SW 1271 (cell line): ENCODE data around the gene LSR.
"Not testable (repeated sequence)": the region's sequence is repeated elsewhere in the genome, so short reads cannot be mapped to it uniquely, and the experiment has no call there.

Source experiments
- DNase-seq, 2 experiments: peaks; one replicate each; lab custom pipeline; 2025; lab: John Stamatoyannopoulos, UW

LSR gene

GRCh38 chr19:35267353-35267817 is 18.6 kb downstream of the LSR start:
- no peak for DNase-seq

GRCh38 chr19:35267818-35268535 is 19.2 kb downstream of the LSR start:
- peak; percentile 33 to 41 for DNase-seq

- peak in 1 of 2 experiments; percentile 34 for DNase-seq
Measured at GRCh38 chr19:35268536-35269437, 20.0 kb downstream of the LSR start, which contains the start of gene USF2. Gene USF2 (plus strand): TSS chr19:35268962. CDS start chr19:35269102, 140 bp downstream.

- DNase-seq: peak in 1 of 2 experiments; percentile 77
Measured at GRCh38 chr19:35269438-35270117, 20.8 kb downstream of the LSR start.

- no peak for DNase-seq
Measured at GRCh38 chr19:35270381-35270811, 21.6 kb downstream of the LSR start.

- no peak for DNase-seq
Measured at GRCh38 chr19:35271546-35271945, 22.7 kb downstream of the LSR start.

- no peak for DNase-seq
Measured at GRCh38 chr19:35272122-35272719, 23.4 kb downstream of the LSR start.

- no peak for DNase-seq
Measured at GRCh38 chr19:35272954-35273649, 24.3 kb downstream of the LSR start.

- no peak for DNase-seq
Measured at GRCh38 chr19:35273686-35274259, 25.0 kb downstream of the LSR start.

- no peak for DNase-seq
Measured at GRCh38 chr19:35274323-35274722, 25.5 kb downstream of the LSR start.

- DNase-seq: no peak
Measured at GRCh38 chr19:35276706-35277281, 28.0 kb downstream of the LSR start.

GRCh38 chr19:35278578-35279284 is 29.9 kb downstream of the LSR start:
- no peak for DNase-seq

- DNase-seq: no peak
Measured at GRCh38 chr19:35279374-35279773, 30.6 kb downstream of the LSR start.

GRCh38 chr19:35279985-35280821 is 31.4 kb downstream of the LSR start:
- DNase-seq: no peak

- no peak for DNase-seq
Measured at GRCh38 chr19:35281303-35281702, 32.5 kb downstream of the LSR start.

- no peak for DNase-seq
Measured at GRCh38 chr19:35284153-35285094, 35.6 kb downstream of the LSR start.

GRCh38 chr19:35285095-35285449 is 36.3 kb downstream of the LSR start:
- no peak for DNase-seq

GRCh38 chr19:35285465-35285864 is 36.7 kb downstream of the LSR start:
- not testable (repeated sequence) for DNase-seq
